Mesodermal cell (in vitro differentiated cells): Measurements from ENCODE around the gene IFI35.
"Not testable (repeated sequence)": the region's sequence is repeated elsewhere in the genome, so short reads cannot be mapped to it uniquely, and the experiment has no call there.

Experiments used
- H3K27ac ChIP-seq: 2 replicates; pipeline ENCODE4 v1.7.0; 2013; ENCODE audit warnings: mild to moderate bottlenecking, low read depth, low read length, moderate library complexity; ENCODE audit not compliant: severe bottlenecking
- H3K36me3 ChIP-seq: 2 replicates; pipeline ENCODE4 v1.7.1; 2013; ENCODE audit warnings: mild to moderate bottlenecking, low read length, moderate library complexity; ENCODE audit not compliant: control insufficient read depth, insufficient read depth
- H3K4me1 ChIP-seq: one replicate; pipeline ENCODE4 v1.7.1; 2013; ENCODE audit warnings: mild to moderate bottlenecking, low read length; ENCODE audit not compliant: insufficient read depth, control insufficient read depth, poor library complexity, severe bottlenecking
- H3K4me3 ChIP-seq: 2 replicates; pipeline ENCODE4 v1.7.0; 2013; ENCODE audit warnings: low read length, control low read depth, mild to moderate bottlenecking; ENCODE audit not compliant: insufficient read depth, poor library complexity, severe bottlenecking; ENCODE audit errors: extremely low read depth
- H3K9me3 ChIP-seq: 2 replicates; pipeline ENCODE4 v1.7.1; 2013; ENCODE audit warnings: mild to moderate bottlenecking, low read length, moderate library complexity; ENCODE audit not compliant: control insufficient read depth
- WGBS, 2 experiments: methylation state at CpG; one replicate each; pipeline ENCODE4 v1.1.5; 2013; ENCODE audit warnings: missing lambda C conversion rate in 2 of 2; ENCODE audit not compliant: insufficient coverage in 2 of 2; 5-methylcytosine and 5-hydroxymethylcytosine counted together

IFI35 gene

DNA sequence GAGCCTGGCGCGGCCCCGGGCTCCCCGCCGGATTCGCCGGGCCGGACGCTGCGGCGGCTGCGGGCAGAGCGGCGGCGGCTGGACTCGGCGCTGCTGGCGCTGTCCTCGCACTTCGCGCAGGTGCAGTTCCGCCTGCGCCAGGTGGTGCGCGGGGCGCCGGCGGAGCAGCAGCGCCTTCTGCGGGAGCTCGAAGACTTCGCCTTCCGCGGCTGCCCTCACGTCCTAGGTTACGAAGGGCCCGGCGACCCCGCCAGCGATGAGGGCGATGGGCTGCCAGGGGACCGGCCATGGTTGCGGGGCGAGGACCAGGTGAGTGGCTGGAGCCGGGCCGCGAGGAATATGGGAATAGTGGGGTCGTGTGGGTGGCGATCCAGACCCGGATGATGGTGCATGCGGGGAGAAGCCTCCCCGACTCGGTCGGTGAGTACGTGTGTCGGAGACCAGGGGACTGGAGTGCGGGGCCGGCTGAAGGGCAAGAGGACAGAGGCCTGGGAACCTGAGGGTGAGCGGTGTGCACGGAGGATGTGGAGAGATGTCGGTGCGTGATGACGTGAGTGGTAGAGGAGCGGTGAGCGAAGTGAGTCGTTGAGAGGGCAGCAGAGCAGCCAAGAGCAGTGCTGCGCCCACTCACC lies 25.7 kb upstream of the IFI35 start:
- Histone ChIP-seq H3K27ac (peak overlapping the region; percentile 87), H3K36me3 (peaks cover 28% of the 10 kb centered on the region), H3K9me3 (no peaks in the 10 kb centered on the region), H3K4me1 (peaks cover 3% of the 10 kb centered on the region), H3K4me3 (peak overlapping the region; percentile 89)
- WGBS, 2 experiments = 0 to 1% methylated on average over 53 to 65 of the region's 67 CpGs

DNA sequence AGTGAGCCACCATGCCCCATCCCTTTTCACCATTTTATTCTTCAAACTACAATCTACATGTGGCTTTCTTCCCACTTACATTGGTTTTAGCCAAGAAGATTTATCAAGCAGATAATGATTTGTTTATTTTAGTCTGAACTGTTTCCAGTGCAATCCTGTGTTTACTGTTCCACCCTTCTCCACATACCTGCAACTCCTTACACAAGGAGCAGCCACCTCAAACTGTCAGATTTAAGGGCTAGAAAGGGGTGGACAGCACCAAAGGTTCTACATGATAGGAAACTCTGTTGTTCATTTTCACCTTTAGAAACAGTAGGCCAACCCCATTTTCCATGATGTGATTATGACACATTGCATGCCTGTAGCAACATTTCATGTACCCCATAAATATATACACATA lies 24.3 kb upstream of the IFI35 start:
- Histone ChIP-seq H3K4me1 (peaks cover 3% of the 10 kb centered on the region), H3K36me3 (peaks cover 41% of the 10 kb centered on the region), H3K4me3 (no peak overlapping the region), H3K27ac (no peak overlapping the region), H3K9me3 (no peaks in the 10 kb centered on the region)

DNA sequence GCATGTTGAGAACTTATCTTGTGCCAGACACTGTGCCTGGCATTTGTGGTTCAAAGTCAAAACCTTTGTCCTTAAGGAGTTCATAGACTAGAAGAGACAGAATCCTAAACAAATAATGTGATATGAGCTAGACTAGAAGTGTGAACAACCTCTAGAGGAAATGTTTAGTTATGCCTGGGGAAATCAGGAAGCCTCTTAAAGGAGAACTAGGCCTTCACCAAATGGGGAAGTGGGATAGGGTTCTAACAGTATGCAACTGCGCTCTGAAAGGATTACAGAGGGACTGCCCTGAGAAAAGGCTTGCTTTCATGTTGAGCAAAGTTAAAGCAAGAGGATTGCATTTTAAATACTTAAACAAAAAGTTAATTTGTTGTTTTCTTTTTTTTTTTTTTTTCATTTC lies 21.4 kb upstream of the IFI35 start:
- peaks cover 70% of the 10 kb centered on the region for H3K36me3 ChIP-seq
- no peaks in the 10 kb centered on the region for H3K9me3 ChIP-seq
- WGBS, 2 experiments = no CpG with 5 or more reads among the region's 1 CpG
- H3K27ac ChIP-seq = no peak overlapping the region
- H3K4me3 ChIP-seq = no peak overlapping the region
- H3K4me1 ChIP-seq = no peaks in the 10 kb centered on the region

DNA sequence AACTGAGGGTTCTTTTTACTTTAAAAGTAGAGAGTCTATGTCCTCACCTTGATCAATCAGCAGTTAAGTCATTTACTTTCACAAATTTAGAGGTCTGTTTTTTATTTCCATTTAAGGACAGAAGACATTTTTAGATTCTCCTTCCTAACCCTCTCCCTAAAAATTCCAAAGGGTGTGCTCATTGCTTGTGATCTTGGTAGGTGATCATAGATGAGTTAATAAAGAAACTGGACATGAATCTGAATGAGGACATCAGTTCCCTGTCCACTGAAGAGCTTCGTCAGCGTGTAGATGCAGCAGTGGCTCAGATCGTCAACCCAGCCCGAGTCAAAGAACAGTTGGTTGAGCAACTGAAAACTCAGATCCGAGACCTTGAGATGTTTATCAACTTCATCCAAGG lies 17.4 kb upstream of the IFI35 start:
- WGBS, 2 experiments = 96% methylated on average over 4 of the region's 5 CpGs; no CpG with 5 or more reads in 1 of the 2 experiments
- H3K4me1 ChIP-seq = no peaks in the 10 kb centered on the region
- no peak overlapping the region for H3K4me3 ChIP-seq
- peaks cover 93% of the 10 kb centered on the region for H3K36me3 ChIP-seq
- no peaks in the 10 kb centered on the region for H3K9me3 ChIP-seq
- H3K27ac ChIP-seq = no peak overlapping the region

DNA sequence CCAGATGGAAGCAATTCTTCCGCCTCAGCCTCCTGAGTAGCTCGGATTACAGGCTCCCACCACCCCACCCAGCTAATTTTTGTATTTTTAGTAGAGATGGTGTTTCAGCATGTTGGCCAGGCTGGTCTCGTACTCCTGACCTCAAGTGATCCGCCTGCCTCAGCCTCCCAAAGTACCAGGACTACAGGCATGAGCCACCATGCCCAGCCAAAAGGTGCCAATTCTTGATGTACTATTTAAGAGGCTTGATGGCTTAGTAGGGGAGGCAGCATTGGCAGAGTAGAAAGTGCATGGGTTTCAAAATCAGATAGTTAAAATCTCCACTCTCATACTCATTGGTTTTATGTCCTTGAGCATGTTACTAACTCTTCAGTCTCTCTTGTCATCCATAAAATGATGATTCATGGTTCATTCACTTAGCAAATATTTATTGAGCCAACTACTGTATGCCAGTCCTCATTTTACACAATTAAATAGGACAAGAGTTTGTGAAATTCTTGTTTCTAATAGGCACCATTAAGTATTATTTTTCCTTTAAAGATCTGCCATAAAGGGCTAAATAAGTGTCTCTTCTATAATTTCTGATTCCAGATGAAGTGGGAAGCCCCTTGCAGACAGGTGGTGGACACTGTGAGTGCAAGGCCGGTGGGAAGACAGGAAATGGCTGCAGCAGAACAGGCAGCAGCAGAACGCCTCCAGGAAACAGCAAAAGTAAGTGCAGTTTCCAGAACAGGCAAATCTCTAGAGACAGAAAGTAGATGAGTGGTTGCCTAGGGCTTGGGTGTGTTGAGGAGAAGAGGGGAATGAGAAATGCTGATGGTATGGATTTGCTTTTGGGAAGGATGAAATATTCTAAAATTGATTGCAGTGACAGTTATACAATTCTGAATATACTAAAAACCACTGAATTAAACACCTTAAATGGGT lies 16.6 kb upstream of the IFI35 start:
- Histone ChIP-seq H3K4me1 (no peaks in the 10 kb centered on the region), H3K4me3 (no peak overlapping the region), H3K9me3 (no peaks in the 10 kb centered on the region), H3K36me3 (peaks cover 93% of the 10 kb centered on the region), H3K27ac (no peak overlapping the region)
- WGBS, 2 experiments = 95 to 98% methylated on average over 4 to 5 of the region's 6 CpGs

DNA sequence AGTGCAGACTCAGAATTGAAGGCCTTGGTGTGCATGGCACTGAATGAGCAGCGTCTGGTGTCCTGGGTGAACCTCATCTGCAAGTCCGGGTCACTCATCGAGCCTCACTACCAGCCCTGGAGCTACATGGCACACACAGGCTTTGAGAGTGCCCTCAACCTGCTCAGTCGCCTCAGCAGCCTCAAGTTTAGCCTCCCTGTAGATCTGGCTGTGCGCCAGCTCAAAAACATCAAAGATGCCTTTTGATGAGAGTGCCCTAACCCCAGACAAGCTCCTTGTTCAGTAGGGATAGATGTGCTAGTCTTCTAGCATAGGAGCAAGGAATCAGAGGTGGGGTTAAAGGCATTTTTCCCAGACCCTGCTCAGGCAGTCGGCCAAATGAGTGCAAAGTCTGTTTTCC lies 15.1 kb upstream of the IFI35 start:
- Histone ChIP-seq H3K36me3 (peaks cover 83% of the 10 kb centered on the region), H3K27ac (no peak overlapping the region), H3K9me3 (no peaks in the 10 kb centered on the region), H3K4me1 (no peaks in the 10 kb centered on the region), H3K4me3 (no peak overlapping the region)
- WGBS, 2 experiments = 94 to 99% methylated on average over 6 of the region's 6 CpGs

DNA sequence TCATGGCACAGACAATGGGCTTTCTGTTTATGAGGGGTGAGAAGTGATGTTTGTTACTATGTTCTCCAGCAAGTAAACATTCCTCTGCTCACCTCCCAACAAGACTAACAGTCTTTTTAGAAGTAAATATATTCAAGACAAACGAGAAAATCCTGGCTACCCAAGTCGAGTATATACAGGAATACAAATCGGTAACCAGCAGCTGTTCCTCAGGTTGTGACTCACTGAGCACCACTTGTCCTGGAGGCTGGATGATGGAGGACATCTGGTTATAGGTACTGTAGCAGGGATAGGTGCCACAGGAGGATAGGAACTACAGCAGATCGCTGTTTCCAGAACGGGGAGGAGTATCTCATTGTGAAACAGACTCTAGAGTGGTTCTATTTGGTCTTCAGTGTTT lies 13.7 kb upstream of the IFI35 start:
- Histone ChIP-seq H3K4me1 (no peaks in the 10 kb centered on the region), H3K9me3 (no peaks in the 10 kb centered on the region), H3K27ac (no peak overlapping the region), H3K36me3 (peaks cover 70% of the 10 kb centered on the region), H3K4me3 (no peak overlapping the region)
- WGBS, 2 experiments = 93% methylated on average over 4 to 5 of the region's 5 CpGs

DNA sequence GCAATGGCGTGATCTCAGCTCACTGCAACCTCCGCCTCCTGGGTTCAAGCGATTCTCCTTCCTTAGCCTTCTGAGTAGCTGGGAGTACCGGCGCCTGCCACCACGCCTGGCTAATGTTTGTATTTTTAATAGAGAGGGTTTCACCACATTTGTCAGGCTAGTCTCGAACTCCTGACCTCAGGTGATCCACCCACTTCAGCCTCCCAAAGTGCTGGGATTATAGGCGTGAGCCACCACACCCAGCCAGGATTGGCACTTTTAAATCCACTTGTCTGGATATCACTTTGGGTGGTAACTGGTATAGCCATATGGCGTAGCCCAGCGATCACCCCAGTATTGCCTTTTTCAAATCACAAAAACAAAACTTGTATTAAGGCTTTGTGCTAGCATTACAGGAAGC lies 12.7 kb upstream of the IFI35 start:
- peaks cover 59% of the 10 kb centered on the region for H3K36me3 ChIP-seq
- not testable (repeated sequence) for H3K4me3 ChIP-seq, H3K4me1 ChIP-seq, H3K27ac ChIP-seq, H3K9me3 ChIP-seq
- WGBS, 2 experiments = 83 to 90% methylated on average over 2 to 7 of the region's 10 CpGs

DNA sequence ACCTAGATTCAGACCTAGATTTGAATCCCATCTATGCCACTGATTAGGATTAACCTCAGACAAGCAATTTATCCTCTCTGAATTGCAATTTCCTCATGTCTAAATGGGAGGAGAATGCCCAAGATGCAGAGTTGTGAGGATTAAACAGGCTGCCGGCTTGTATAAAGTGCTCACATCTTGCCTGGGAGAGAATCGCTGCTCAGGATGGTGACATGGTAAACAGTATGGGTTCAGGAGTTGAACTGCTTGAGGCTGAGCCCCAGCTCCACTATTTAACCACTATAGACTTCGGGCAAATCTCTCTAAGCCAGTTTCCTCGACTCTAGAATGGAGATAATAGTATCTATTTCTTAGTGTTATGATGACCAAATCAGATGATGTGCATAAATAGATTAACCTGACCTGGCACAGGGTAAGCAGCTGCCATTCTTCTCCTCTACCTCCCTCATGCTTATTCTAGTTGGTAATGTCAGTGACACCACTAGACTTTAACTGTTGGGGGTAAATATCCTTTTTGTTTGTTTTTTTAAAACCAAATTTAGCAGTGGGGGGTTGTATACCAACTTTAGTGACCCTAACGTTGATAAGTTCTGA lies 9.1 kb upstream of the IFI35 start:
- Histone ChIP-seq H3K4me3 (peak overlapping the region; percentile 32), H3K27ac (peak overlapping the region; percentile 99), H3K36me3 (peaks cover 57% of the 10 kb centered on the region), H3K4me1 (peaks cover 23% of the 10 kb centered on the region), H3K9me3 (no peaks in the 10 kb centered on the region)
- WGBS, 2 experiments = 50% methylated on average over 1 to 3 of the region's 5 CpGs

DNA sequence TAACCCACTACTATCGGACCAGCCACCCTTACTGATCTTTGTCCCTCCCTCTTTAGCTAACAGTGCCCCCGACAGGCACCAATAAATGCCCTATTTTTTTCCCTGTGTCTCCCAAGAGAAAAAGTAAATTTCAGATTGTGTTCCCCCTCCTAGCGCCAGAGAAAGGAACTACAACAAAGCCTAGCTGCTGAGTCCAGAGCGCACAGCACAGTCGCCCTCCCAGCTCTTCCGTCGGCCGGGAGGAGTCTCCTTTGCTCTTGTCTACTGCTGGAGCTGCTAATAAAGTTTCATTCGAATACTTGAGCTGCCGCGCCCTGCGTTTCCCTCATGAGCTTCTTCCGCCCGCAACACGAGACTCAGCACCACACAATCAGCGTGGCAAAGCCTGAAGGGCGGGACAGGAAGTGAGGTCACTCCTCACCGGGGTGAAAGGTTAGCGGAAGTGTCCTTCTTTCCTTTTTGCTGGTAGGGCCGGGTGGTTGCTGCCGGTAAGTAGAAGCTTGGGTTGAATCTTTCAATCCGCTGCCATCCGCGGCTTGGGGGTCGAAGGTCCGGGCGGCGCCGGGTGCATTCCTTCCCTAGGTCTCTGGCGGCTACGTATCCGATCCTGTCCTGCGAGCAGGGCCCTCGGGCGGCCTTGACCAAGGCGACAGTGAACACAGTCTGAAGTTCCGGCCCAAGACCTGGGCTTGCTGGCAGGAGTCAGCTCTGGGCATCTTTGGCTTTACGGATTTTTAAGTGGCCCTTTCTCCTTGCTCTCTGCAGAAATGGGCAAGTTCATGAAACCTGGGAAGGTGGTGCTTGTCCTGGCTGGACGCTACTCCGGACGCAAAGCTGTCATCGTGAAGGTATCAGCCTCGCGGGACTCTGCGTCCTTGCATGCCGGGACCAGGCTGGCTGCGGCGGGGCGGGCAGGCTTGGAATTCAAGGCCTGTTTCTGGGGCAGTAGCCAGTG lies 8.3 kb upstream of the IFI35 start, which contains the start of gene RPL27:
TSS of gene RPL27 (plus strand) at position 436 of the 955 bp plus-strand sequence. CDS start at position 768, 332 bp downstream.
- Histone ChIP-seq H3K4me1 (peaks cover 25% of the 10 kb centered on the region), H3K27ac (peak within 1 kb of the TSS; percentile 99), H3K4me3 (peak within 1 kb of the TSS; percentile 92), H3K36me3 (peaks cover 57% of the 10 kb centered on the region), H3K9me3 (no peaks in the 10 kb centered on the region)
- WGBS, 2 experiments = 0 to 1% methylated on average over 42 to 46 of the region's 49 CpGs
